Measurements from ENCODE around the gene FYTTD1.
A peak's percentile ranks its signal among the peaks of the same experiment; 100 is the strongest.

Gene FYTTD1

DNA sequence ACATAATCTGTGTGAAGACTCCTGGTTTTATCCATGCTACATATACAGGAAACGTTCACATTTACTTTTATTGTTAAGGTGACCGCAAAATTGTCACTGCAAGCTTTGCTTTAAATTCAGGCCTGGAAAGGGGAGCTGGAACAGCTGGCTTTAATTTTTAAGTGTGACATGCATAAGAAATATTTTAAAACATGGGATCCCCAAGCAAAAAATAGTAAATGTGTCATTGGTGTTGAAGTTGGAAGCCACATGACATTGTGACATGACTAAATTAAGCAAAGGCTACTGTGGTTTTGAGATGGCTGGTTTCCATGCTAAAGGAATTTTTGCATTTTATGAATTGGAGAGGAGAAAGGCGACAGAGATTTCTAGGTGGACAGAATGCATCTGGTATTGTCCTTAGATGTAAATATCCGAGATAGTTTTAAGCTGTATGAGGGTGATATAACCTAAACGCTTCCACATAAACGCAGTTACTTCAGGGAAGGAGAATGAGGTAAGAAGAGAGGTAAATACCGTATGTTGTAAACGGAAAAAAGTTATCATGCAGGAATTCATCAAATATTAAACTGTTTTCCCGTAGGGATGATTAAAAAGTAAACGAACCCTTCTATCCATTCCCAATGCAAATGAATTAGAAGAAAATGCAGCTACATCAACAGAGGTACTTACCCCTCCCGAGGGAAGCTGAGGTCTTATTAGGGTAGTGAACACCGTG lies 927 bp upstream of the FYTTD1 start:
- DNase-seq (no peak), ATAC-seq (replicated peaks) (no peak)
- no peaks in the 10 kb centered on the region for H3K27me3 Mint-ChIP-seq
- H3K4me1 Mint-ChIP-seq (ENCODE audit: low read depth in 2 of 2) = peaks cover 28 to 32% of the 10 kb centered on the region in 2 donors
- H3K9me3 Mint-ChIP-seq = no peaks in the 10 kb centered on the region
- peaks cover 22% of the 10 kb centered on the region for H3K36me3 Mint-ChIP-seq (ENCODE audit: insufficient read depth)
- H3K27ac Mint-ChIP-seq = peak overlapping the region; percentile 71 to 95
- H3K4me3 Mint-ChIP-seq = peak overlapping the region; percentile 95 to 99

DNA sequence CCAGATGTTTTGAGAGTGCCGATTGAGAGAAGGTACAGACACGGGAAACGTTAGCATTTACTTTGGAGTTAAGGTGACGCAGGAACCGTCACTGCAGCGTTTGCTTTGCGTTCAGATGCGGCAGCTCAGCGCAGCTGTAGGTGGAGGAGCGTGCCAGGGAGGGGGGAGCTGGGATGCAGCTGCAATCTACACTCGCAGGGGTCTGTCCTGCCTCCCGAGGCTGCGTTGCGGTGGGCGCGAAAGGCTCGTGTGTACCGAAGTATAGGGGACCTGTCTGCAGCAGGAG lies 425 bp upstream of the FYTTD1 start:
- ATAC-seq (replicated peaks) (peak; percentile 52), DNase-seq (no peak)
- no peaks in the 10 kb centered on the region for H3K9me3 Mint-ChIP-seq
- no peaks in the 10 kb centered on the region for H3K27me3 Mint-ChIP-seq
- peak overlapping the region; percentile 71 to 95 for H3K27ac Mint-ChIP-seq
- H3K4me1 Mint-ChIP-seq (ENCODE audit: low read depth in 2 of 2) = peaks cover 28 to 37% of the 10 kb centered on the region in 2 donors
- H3K36me3 Mint-ChIP-seq (ENCODE audit: insufficient read depth) = peaks cover 22% of the 10 kb centered on the region
- H3K4me3 Mint-ChIP-seq = peak overlapping the region; percentile 95 to 99

- Mint-ChIP-seq H3K27me3 (no peaks in the 10 kb centered on the region), H3K4me3 (peak overlapping the region; percentile 95 to 99), H3K36me3 (ENCODE audit: insufficient read depth) (peaks cover 22% of the 10 kb centered on the region), H3K9me3 (no peaks in the 10 kb centered on the region), H3K27ac (peak overlapping the region; percentile 71 to 95), H3K4me1 (ENCODE audit: low read depth in 2 of 2) (peaks cover 31 to 44% of the 10 kb centered on the region in 2 donors)
- peak; percentile 41 to 45 (median 44) for DNase-seq
- ATAC-seq (replicated peaks) = peak; percentile 56
Observed at GRCh38 chr3:197750396-197750831, 731 bp downstream of the FYTTD1 start.

GRCh38 chr3:197750858-197751737 lies 1.4 kb downstream of the FYTTD1 start:
- Mint-ChIP-seq H3K27ac (peak overlapping the region; percentile 71 to 95), H3K27me3 (no peaks in the 10 kb centered on the region), H3K9me3 (no peaks in the 10 kb centered on the region), H3K36me3 (ENCODE audit: insufficient read depth) (peaks cover 22% of the 10 kb centered on the region), H3K4me1 (ENCODE audit: low read depth in 2 of 2) (peaks cover 36 to 50% of the 10 kb centered on the region in 2 donors), H3K4me3 (peak overlapping the region; percentile 95 to 99)
- ATAC-seq (replicated peaks) = no peak
- peak in 1 of 3 experiments; percentile 3 for DNase-seq

- no peak for ATAC-seq (replicated peaks)
- no peaks in the 10 kb centered on the region for H3K27me3 Mint-ChIP-seq
- DNase-seq = no peak
- H3K9me3 Mint-ChIP-seq = no peaks in the 10 kb centered on the region
- peak overlapping the region; percentile 69 to 70 for H3K4me3 Mint-ChIP-seq
- H3K36me3 Mint-ChIP-seq (ENCODE audit: insufficient read depth) = peaks cover 22% of the 10 kb centered on the region
- peak overlapping the region; percentile 71 to 95 for H3K27ac Mint-ChIP-seq
- peaks cover 40 to 57% of the 10 kb centered on the region in 2 donors for H3K4me1 Mint-ChIP-seq (ENCODE audit: low read depth in 2 of 2)
Observed at GRCh38 chr3:197752107-197752506, 2.4 kb downstream of the FYTTD1 start.

GRCh38 chr3:197753263-197753662 lies 3.6 kb downstream of the FYTTD1 start:
- no peaks in the 10 kb centered on the region for H3K27me3 Mint-ChIP-seq
- DNase-seq (no peak), ATAC-seq (replicated peaks) (no peak)
- no peaks in the 10 kb centered on the region for H3K9me3 Mint-ChIP-seq
- H3K36me3 Mint-ChIP-seq (ENCODE audit: insufficient read depth) = peaks cover 26% of the 10 kb centered on the region
- H3K4me1 Mint-ChIP-seq (ENCODE audit: low read depth in 2 of 2) = peaks cover 40 to 57% of the 10 kb centered on the region in 2 donors
- peak overlapping the region in 1 of 2 donors; percentile 74 for H3K27ac Mint-ChIP-seq
- H3K4me3 Mint-ChIP-seq = no peak overlapping the region

- peaks cover 4% of the 10 kb centered on the region for H3K36me3 Mint-ChIP-seq (ENCODE audit: insufficient read depth)
- no peaks in the 10 kb centered on the region for H3K27me3 Mint-ChIP-seq
- H3K27ac Mint-ChIP-seq = peak overlapping the region in 1 of 2 donors; percentile 50
- H3K4me1 Mint-ChIP-seq (ENCODE audit: low read depth in 2 of 2) = peaks cover 23 to 37% of the 10 kb centered on the region in 2 donors
- DNase-seq (no peak), ATAC-seq (replicated peaks) (no peak)
- H3K9me3 Mint-ChIP-seq = no peaks in the 10 kb centered on the region
- no peak overlapping the region for H3K4me3 Mint-ChIP-seq
Observed at GRCh38 chr3:197756704-197757103, 7.0 kb downstream of the FYTTD1 start.

GRCh38 chr3:197758512-197758911 lies 8.8 kb downstream of the FYTTD1 start:
- Mint-ChIP-seq H3K4me3 (no peak overlapping the region), H3K27me3 (no peaks in the 10 kb centered on the region), H3K9me3 (no peaks in the 10 kb centered on the region), H3K4me1 (ENCODE audit: low read depth in 2 of 2) (peaks cover 12 to 26% of the 10 kb centered on the region in 2 donors), H3K36me3 (ENCODE audit: insufficient read depth) (peaks cover 21% of the 10 kb centered on the region), H3K27ac (no peak overlapping the region)
- no peak for ATAC-seq (replicated peaks)
- no peak for DNase-seq

GRCh38 chr3:197761784-197762183 lies 12.1 kb downstream of the FYTTD1 start:
- Mint-ChIP-seq H3K4me3 (no peak overlapping the region), H3K9me3 (no peaks in the 10 kb centered on the region), H3K36me3 (ENCODE audit: insufficient read depth) (peaks cover 47% of the 10 kb centered on the region), H3K4me1 (ENCODE audit: low read depth in 2 of 2) (peaks cover 0 to 4% of the 10 kb centered on the region in 2 donors), H3K27ac (no peak overlapping the region), H3K27me3 (no peaks in the 10 kb centered on the region)
- no peak for DNase-seq
- ATAC-seq (replicated peaks) = no peak

GRCh38 chr3:197775317-197775716 lies 25.6 kb downstream of the FYTTD1 start:
- H3K9me3 Mint-ChIP-seq = no peaks in the 10 kb centered on the region
- H3K27me3 Mint-ChIP-seq = no peaks in the 10 kb centered on the region
- DNase-seq (no peak), ATAC-seq (replicated peaks) (no peak)
- H3K27ac Mint-ChIP-seq = no peak overlapping the region
- no peak overlapping the region for H3K4me3 Mint-ChIP-seq
- H3K4me1 Mint-ChIP-seq (ENCODE audit: low read depth in 2 of 2) = no peaks in the 10 kb centered on the region
- H3K36me3 Mint-ChIP-seq (ENCODE audit: insufficient read depth) = peaks cover 87% of the 10 kb centered on the region

DNA sequence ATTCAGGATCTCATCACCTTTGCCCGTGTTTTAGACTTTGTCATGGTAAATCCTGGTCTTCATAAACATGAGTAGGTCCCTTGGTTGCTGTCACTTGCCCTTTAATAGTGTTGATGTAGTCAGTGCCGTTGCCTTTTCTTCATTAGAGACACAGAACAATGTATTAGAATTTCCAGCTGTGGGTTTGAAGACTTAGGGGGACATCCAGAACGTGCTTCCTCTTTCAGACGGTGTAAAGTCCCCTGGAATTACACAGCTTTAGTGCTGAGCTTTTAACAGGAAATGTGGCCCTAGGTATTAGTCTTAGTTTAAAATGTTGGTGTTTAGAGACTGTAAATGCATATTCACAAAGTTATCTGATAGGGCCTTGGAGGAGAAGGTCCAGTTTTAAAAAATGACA lies 32.5 kb downstream of the FYTTD1 start:
- no peak for ATAC-seq (replicated peaks)
- peaks cover 63% of the 10 kb centered on the region for H3K36me3 Mint-ChIP-seq (ENCODE audit: insufficient read depth)
- H3K27me3 Mint-ChIP-seq = no peaks in the 10 kb centered on the region
- peaks cover 0 to 7% of the 10 kb centered on the region in 2 donors for H3K4me1 Mint-ChIP-seq (ENCODE audit: low read depth in 2 of 2)
- DNase-seq = no peak
- peak overlapping the region in 1 of 2 donors; percentile 24 for H3K27ac Mint-ChIP-seq
- no peaks in the 10 kb centered on the region for H3K9me3 Mint-ChIP-seq
- no peak overlapping the region for H3K4me3 Mint-ChIP-seq

- Mint-ChIP-seq H3K27ac (peak overlapping the region in 1 of 2 donors; percentile 46), H3K4me1 (ENCODE audit: low read depth in 2 of 2) (peaks cover 0 to 7% of the 10 kb centered on the region in 2 donors), H3K9me3 (no peaks in the 10 kb centered on the region), H3K4me3 (no peak overlapping the region), H3K36me3 (ENCODE audit: insufficient read depth) (peaks cover 47% of the 10 kb centered on the region), H3K27me3 (no peaks in the 10 kb centered on the region)
- DNase-seq (no peak), ATAC-seq (replicated peaks) (no peak)
Observed at GRCh38 chr3:197784019-197784585, 34.4 kb downstream of the FYTTD1 start.

GRCh38 chr3:197787412-197787811 lies 37.7 kb downstream of the FYTTD1 start:
- ATAC-seq (replicated peaks) (no peak), DNase-seq (no peak)
- H3K4me3 Mint-ChIP-seq = no peak overlapping the region
- H3K27ac Mint-ChIP-seq = no peak overlapping the region
- peaks cover 35% of the 10 kb centered on the region for H3K36me3 Mint-ChIP-seq (ENCODE audit: insufficient read depth)
- H3K4me1 Mint-ChIP-seq (ENCODE audit: low read depth in 2 of 2) = peaks cover 0 to 10% of the 10 kb centered on the region in 2 donors
- H3K9me3 Mint-ChIP-seq = no peaks in the 10 kb centered on the region
- no peaks in the 10 kb centered on the region for H3K27me3 Mint-ChIP-seq

Data from effector memory CD8-positive, alpha-beta T cell (primary cell).